Measurements from ENCODE around the gene ZXDC. TPM values are rescaled to one million over a fixed set of nuclear protein-coding genes. Genes with fewer than 3 reads are reported as not detected.

ZXDC gene
- total and polyA plus RNA-seq, 9 of the 15 experiments (the other 6 are each of a cell fraction or from before 2014, with no cell fraction given), result 0.59 to 13.4 (median 7.3) TPM

GRCh38 chr3:126501736-126502135 is 26.0 kb upstream of the ZXDC start (continued):
- TF ChIP-seq, protein P1, sequence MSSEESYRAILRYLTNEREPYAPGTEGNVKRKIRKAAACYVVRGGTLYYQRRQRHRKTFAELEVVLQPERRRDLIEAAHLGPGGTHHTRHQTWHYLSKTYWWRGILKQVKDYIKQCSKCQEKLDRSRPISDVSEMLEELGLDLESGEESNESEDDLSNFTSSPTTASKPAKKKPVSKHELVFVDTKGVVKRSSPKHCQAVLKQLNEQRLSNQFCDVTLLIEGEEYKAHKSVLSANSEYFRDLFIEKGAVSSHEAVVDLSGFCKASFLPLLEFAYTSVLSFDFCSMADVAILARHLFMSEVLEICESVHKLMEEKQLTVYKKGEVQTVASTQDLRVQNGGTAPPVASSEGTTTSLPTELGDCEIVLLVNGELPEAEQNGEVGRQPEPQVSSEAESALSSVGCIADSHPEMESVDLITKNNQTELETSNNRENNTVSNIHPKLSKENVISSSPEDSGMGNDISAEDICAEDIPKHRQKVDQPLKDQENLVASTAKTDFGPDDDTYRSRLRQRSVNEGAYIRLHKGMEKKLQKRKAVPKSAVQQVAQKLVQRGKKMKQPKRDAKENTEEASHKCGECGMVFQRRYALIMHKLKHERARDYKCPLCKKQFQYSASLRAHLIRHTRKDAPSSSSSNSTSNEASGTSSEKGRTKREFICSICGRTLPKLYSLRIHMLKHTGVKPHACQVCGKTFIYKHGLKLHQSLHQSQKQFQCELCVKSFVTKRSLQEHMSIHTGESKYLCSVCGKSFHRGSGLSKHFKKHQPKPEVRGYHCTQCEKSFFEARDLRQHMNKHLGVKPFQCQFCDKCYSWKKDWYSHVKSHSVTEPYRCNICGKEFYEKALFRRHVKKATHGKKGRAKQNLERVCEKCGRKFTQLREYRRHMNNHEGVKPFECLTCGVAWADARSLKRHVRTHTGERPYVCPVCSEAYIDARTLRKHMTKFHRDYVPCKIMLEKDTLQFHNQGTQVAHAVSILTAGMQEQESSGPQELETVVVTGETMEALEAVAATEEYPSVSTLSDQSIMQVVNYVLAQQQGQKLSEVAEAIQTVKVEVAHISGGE (CRISPR knock-in tag; IDR thresholded peaks at IDR 0.05), result no peak
- TF ChIP-seq ASH1L (IDR thresholded peaks at IDR 0.05; ENCODE audit: borderline replicate concordance, low read depth, partially characterized antibody) (no peak), TCF15 (CRISPR knock-in tag; IDR thresholded peaks at IDR 0.05) (no peak), NRF1 (conservative IDR thresholded peaks at IDR 0.05 in 1 of 2, IDR thresholded peaks at IDR 0.05 in 1 of 2) (no peak), CHD2 (IDR thresholded peaks at IDR 0.05; ENCODE audit: low read depth, low read length) (no peak)

DNA sequence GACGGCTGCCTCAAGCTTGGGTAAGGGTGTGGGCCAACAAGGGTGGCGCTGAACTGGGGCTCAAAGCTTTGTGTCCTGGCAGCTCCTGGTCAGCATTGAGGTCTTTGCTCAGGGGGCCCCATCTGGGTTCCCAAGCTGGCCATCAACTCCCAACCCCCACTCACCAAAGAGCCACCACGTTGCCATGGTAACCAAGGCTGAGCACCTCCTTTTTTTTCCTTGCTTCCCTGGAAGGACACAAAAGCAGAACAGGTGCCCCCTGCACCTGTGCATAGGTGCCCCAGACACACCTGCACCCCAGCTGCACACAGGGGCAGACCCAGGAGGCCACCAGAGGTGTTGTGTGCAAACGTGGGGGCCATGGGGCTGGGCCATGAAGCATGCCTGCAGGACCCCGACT is 25.4 kb upstream of the ZXDC start:
- 3% methylated on average over 4 of the region's 5 CpGs for WGBS (ENCODE audit: insufficient coverage, low coverage, missing lambda C conversion rate)
- no TSS peak for BruUV-seq (replicated peaks)
- no peak for FAIRE-seq
- Histone ChIP-seq H3K9me1 (ENCODE audit: control insufficient read depth, insufficient read depth, low read length) (no peaks in the 10 kb centered on the region), H3K9me3 (replicated peaks; ENCODE audit: control insufficient read depth, insufficient read depth, low read depth, low read length) (no peaks in the 10 kb centered on the region), H3K4me3 (no peak overlapping the region), H2AFZ (ENCODE audit: low read depth, low read length) (no peak overlapping the region), H3K36me3 (ENCODE audit: control insufficient read depth, insufficient read depth, low read length) (no peaks in the 10 kb centered on the region), H3K27ac (ENCODE audit: extremely low read depth, low read depth, low read length) (no peak overlapping the region), H3K4me2 (ENCODE audit: insufficient read depth, low read length) (no peak overlapping the region), H4K20me1 (replicated peaks; ENCODE audit: control insufficient read depth, insufficient read depth, low read length) (no peaks in the 10 kb centered on the region), H3K27me3 (ENCODE audit: control insufficient read depth in 2 of 2, insufficient read depth in 2 of 2, low read length in 2 of 2) (peaks cover 2 to 23% of the 10 kb centered on the region in 2 experiments; a peak in 3 of 5 replicates), H3K79me2 (ENCODE audit: control insufficient read depth, insufficient read depth, low read length) (no peaks in the 10 kb centered on the region), H3K9ac (ENCODE audit: insufficient read depth in 1 of 2, low read depth in 2 of 2, low read length in 2 of 2) (no peak overlapping the region), H3K4me1 (replicated peaks in 1 of 2; ENCODE audit: control insufficient read depth in 2 of 2, insufficient read depth in 2 of 2, low read length in 2 of 2) (no peaks in the 10 kb centered on the region)
- in situ Hi-C loops (cut with MboI), result no loop called here
- TF ChIP-seq NR2C2 (CRISPR knock-in tag; IDR thresholded peaks at IDR 0.05), result no peak
- no peak for TF ChIP-seq NR2C2 (tag; IDR thresholded peaks at IDR 0.05)
- TF ChIP-seq, protein P2, sequence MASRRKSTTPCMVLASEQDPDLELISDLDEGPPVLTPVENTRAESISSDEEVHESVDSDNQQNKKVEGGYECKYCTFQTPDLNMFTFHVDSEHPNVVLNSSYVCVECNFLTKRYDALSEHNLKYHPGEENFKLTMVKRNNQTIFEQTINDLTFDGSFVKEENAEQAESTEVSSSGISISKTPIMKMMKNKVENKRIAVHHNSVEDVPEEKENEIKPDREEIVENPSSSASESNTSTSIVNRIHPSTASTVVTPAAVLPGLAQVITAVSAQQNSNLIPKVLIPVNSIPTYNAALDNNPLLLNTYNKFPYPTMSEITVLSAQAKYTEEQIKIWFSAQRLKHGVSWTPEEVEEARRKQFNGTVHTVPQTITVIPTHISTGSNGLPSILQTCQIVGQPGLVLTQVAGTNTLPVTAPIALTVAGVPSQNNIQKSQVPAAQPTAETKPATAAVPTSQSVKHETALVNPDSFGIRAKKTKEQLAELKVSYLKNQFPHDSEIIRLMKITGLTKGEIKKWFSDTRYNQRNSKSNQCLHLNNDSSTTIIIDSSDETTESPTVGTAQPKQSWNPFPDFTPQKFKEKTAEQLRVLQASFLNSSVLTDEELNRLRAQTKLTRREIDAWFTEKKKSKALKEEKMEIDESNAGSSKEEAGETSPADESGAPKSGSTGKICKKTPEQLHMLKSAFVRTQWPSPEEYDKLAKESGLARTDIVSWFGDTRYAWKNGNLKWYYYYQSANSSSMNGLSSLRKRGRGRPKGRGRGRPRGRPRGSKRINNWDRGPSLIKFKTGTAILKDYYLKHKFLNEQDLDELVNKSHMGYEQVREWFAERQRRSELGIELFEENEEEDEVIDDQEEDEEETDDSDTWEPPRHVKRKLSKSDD (conservative IDR thresholded peaks at IDR 0.05; ENCODE audit: low read length), result no peak
- peak; percentile 81 for TF ChIP-seq RFX1 (IDR thresholded peaks at IDR 0.05)
- ATAC-seq, result no peak
- CTCF ChIA-PET (ENCODE audit: low intra/inter-chr PET ratio), result no interaction called here
- intact Hi-C loops (cut with micrococcal nuclease), result no loop called here
- no peak for DNase-seq (ENCODE audit: extremely low read depth in 1 of 4, low spot score in 3 of 4)
- POLR2A ChIA-PET, result no interaction called here
